Measurements from ENCODE around the gene HLTF.
"Not testable (repeated sequence)": the region's sequence is repeated elsewhere in the genome, so short reads cannot be mapped to it uniquely, and the experiment has no call there.

HLTF gene

GRCh38 chr3:149104484-149104883, 18.2 kb upstream of the HLTF start:
- TF ChIP-seq HDGF (IDR thresholded peaks at IDR 0.05; ENCODE audit: borderline replicate concordance) (no peak), ELF4 (IDR thresholded peaks at IDR 0.05) (no peak), FOXM1 (IDR thresholded peaks at IDR 0.05; ENCODE audit: borderline replicate concordance) (no peak), NFRKB (IDR thresholded peaks at IDR 0.05) (no peak), LEF1 (IDR thresholded peaks at IDR 0.05; ENCODE audit: borderline replicate concordance) (no peak), CTBP1 (IDR thresholded peaks at IDR 0.05; ENCODE audit: borderline replicate concordance) (no peak), ZNF384 (IDR thresholded peaks at IDR 0.05) (no peak), ARNT (IDR thresholded peaks at IDR 0.05) (no peak), BHLHE40 (IDR thresholded peaks at IDR 0.05; ENCODE audit: borderline replicate concordance) (no peak), PKNOX1 (IDR thresholded peaks at IDR 0.05) (no peak), TARDBP (IDR thresholded peaks at IDR 0.05) (no peak), FOXK2 (IDR thresholded peaks at IDR 0.05) (no peak), L3MBTL2 (conservative IDR thresholded peaks at IDR 0.05) (no peak)

GRCh38 chr3:149101641-149102040, 15.3 kb upstream of the HLTF start:
- TF ChIP-seq ARNT (IDR thresholded peaks at IDR 0.05) (no peak), ELF4 (IDR thresholded peaks at IDR 0.05) (no peak)
- no peak for DNase-seq (ENCODE audit: extremely low spot score)
- CTCF ChIA-PET: interaction anchor here (0.6 kb wide), 1 partner anchor 244 kb away, joined by 8 read pairs; no protein-coding TSS in a partner anchor
- POLR2A ChIA-PET: no interaction called here

More at GRCh38 chr3:149104484-149104883, 18.2 kb upstream of the HLTF start:
- ChIA-PET CTCF (no interaction called here), POLR2A (no interaction called here)
- no peak for DNase-seq (ENCODE audit: extremely low spot score)

GRCh38 chr3:149101154-149101553, 14.8 kb upstream of the HLTF start:
- TF ChIP-seq L3MBTL2 (conservative IDR thresholded peaks at IDR 0.05) (no peak), LEF1 (IDR thresholded peaks at IDR 0.05; ENCODE audit: borderline replicate concordance) (no peak), ZNF384 (IDR thresholded peaks at IDR 0.05) (no peak), ARNT (IDR thresholded peaks at IDR 0.05) (no peak), TARDBP (IDR thresholded peaks at IDR 0.05) (no peak), CTBP1 (IDR thresholded peaks at IDR 0.05; ENCODE audit: borderline replicate concordance) (no peak), BHLHE40 (IDR thresholded peaks at IDR 0.05; ENCODE audit: borderline replicate concordance) (no peak), ELF4 (IDR thresholded peaks at IDR 0.05) (no peak), FOXA1 (IDR thresholded peaks at IDR 0.05) (no peak), HDGF (IDR thresholded peaks at IDR 0.05; ENCODE audit: borderline replicate concordance) (no peak), SUZ12 (IDR thresholded peaks at IDR 0.05) (no peak), NFRKB (IDR thresholded peaks at IDR 0.05) (no peak), PKNOX1 (IDR thresholded peaks at IDR 0.05) (no peak), FOXM1 (IDR thresholded peaks at IDR 0.05; ENCODE audit: borderline replicate concordance) (no peak), FOXK2 (IDR thresholded peaks at IDR 0.05) (no peak)
- CTCF ChIA-PET: interaction anchor here (0.6 kb wide), 1 partner anchor 243 kb away, joined by 8 read pairs; no protein-coding TSS in a partner anchor
- no peak for DNase-seq (ENCODE audit: extremely low spot score)
- POLR2A ChIA-PET: no interaction called here

- CTCF ChIA-PET; POLR2A ChIA-PET; DNase-seq (ENCODE audit: extremely low spot score): not testable (repeated sequence)
Measured at GRCh38 chr3:149097987-149098386, 11.7 kb upstream of the HLTF start.

- TF ChIP-seq L3MBTL2 (conservative IDR thresholded peaks at IDR 0.05) (no peak), HDGF (IDR thresholded peaks at IDR 0.05; ENCODE audit: borderline replicate concordance) (no peak), NFRKB (IDR thresholded peaks at IDR 0.05) (no peak), PKNOX1 (IDR thresholded peaks at IDR 0.05) (no peak), TARDBP (IDR thresholded peaks at IDR 0.05) (no peak), LEF1 (IDR thresholded peaks at IDR 0.05; ENCODE audit: borderline replicate concordance) (no peak), FOXA1 (IDR thresholded peaks at IDR 0.05) (no peak), BHLHE40 (IDR thresholded peaks at IDR 0.05; ENCODE audit: borderline replicate concordance) (no peak), CTBP1 (IDR thresholded peaks at IDR 0.05; ENCODE audit: borderline replicate concordance) (no peak), ARNT (IDR thresholded peaks at IDR 0.05) (no peak), SUZ12 (IDR thresholded peaks at IDR 0.05) (no peak), ELF4 (IDR thresholded peaks at IDR 0.05) (no peak), ZNF384 (IDR thresholded peaks at IDR 0.05) (no peak), FOXM1 (IDR thresholded peaks at IDR 0.05; ENCODE audit: borderline replicate concordance) (no peak), SP1 (IDR thresholded peaks at IDR 0.05) (no peak)
- DNase-seq (ENCODE audit: extremely low spot score): no peak
- ChIA-PET CTCF (no interaction called here), POLR2A (no interaction called here)
Measured at GRCh38 chr3:149095487-149095886, 9.2 kb upstream of the HLTF start.

- CTCF ChIA-PET: no interaction called here
- no peak for DNase-seq (ENCODE audit: extremely low spot score)
- TF ChIP-seq CTBP1 (IDR thresholded peaks at IDR 0.05; ENCODE audit: borderline replicate concordance) (no peak), ZNF384 (IDR thresholded peaks at IDR 0.05) (no peak), TARDBP (IDR thresholded peaks at IDR 0.05) (no peak), ELF4 (IDR thresholded peaks at IDR 0.05) (no peak), FOXK2 (IDR thresholded peaks at IDR 0.05) (no peak), SP1 (IDR thresholded peaks at IDR 0.05) (no peak), BHLHE40 (IDR thresholded peaks at IDR 0.05; ENCODE audit: borderline replicate concordance) (no peak), LEF1 (IDR thresholded peaks at IDR 0.05; ENCODE audit: borderline replicate concordance) (no peak), HDGF (IDR thresholded peaks at IDR 0.05; ENCODE audit: borderline replicate concordance) (no peak)
- POLR2A ChIA-PET: no interaction called here
Measured at GRCh38 chr3:149091983-149092382, 5.7 kb upstream of the HLTF start.

- POLR2A ChIA-PET: interaction anchor here (1.2 kb wide), 1 partner anchor 9 kb away, joined by 3 read pairs; no protein-coding TSS in a partner anchor
- CTCF ChIA-PET: interaction anchor here (0.6 kb wide), 1 partner anchor 100 kb away, joined by 6 read pairs; no protein-coding TSS in a partner anchor
- no peak for DNase-seq (ENCODE audit: extremely low spot score)
- TF ChIP-seq ELF4 (IDR thresholded peaks at IDR 0.05) (no peak), NFRKB (IDR thresholded peaks at IDR 0.05) (no peak), FOXK2 (IDR thresholded peaks at IDR 0.05) (no peak), LEF1 (IDR thresholded peaks at IDR 0.05; ENCODE audit: borderline replicate concordance) (no peak), ZNF384 (IDR thresholded peaks at IDR 0.05) (no peak), PKNOX1 (IDR thresholded peaks at IDR 0.05) (no peak), CTBP1 (IDR thresholded peaks at IDR 0.05; ENCODE audit: borderline replicate concordance) (no peak), SUZ12 (IDR thresholded peaks at IDR 0.05) (no peak), TARDBP (IDR thresholded peaks at IDR 0.05) (no peak), HDGF (IDR thresholded peaks at IDR 0.05; ENCODE audit: borderline replicate concordance) (no peak), ARNT (IDR thresholded peaks at IDR 0.05) (no peak), L3MBTL2 (conservative IDR thresholded peaks at IDR 0.05) (no peak), FOXA1 (IDR thresholded peaks at IDR 0.05) (no peak)
Measured at GRCh38 chr3:149090907-149091306, 4.6 kb upstream of the HLTF start.
